Esophagus squamous epithelium (tissue), 4 donors: ENCODE data around the gene DIS3L2.

ENCODE experiments used
- CTCF ChIP-seq, 6 experiments: fragments of 450-650 bp in 4 of 6; fragments of 200-600 bp in 2 of 6; sonication (generic) in 2 of 6; IDR thresholded peaks; one replicate each; pipeline ENCODE4 v1.5.1; 2016 to 2019; ENCODE audit warnings: antibody characterized with exemption in 6 of 6, mild to moderate bottlenecking in 4 of 6, moderate library complexity in 4 of 6
- POLR2A ChIP-seq, 4 donors: fragments of 450-650 bp; IDR thresholded peaks; one replicate each; pipeline ENCODE4 v1.6.1; 2017; ENCODE audit warnings: antibody characterized with exemption in 4 of 4, mild to moderate bottlenecking in 4 of 4, moderate library complexity in 3 of 4

- no peak for TF ChIP-seq POLR2A (IDR thresholded peaks at IDR 0.05)
- no peak for TF ChIP-seq CTCF (IDR thresholded peaks at IDR 0.05)
Observed at GRCh38 chr2:232073026-232073425, 111.5 kb downstream of the DIS3L2 start.
